GM21526 (cell line): ENCODE results near the gene AGPAT4.

Experiments
- ATAC-seq: cut with Tn5 transposase; IDR thresholded peaks from one replicate; pipeline ENCODE4 v1.9.1; 2021; ENCODE audit warnings: moderate library complexity; ENCODE audit not compliant: unreplicated experiment, low FRiP score

Gene AGPAT4

GRCh38 chr6:161290751-161291150 is 16.9 kb upstream of the AGPAT4 start:
- no peak for ATAC-seq

- no peak for ATAC-seq
Observed at GRCh38 chr6:161284653-161285052, 10.8 kb upstream of the AGPAT4 start.

GRCh38 chr6:161281092-161281491 is 7.2 kb upstream of the AGPAT4 start:
- ATAC-seq: no peak

- no peak for ATAC-seq
Observed at GRCh38 chr6:161279677-161280415, 6.0 kb upstream of the AGPAT4 start.

- no peak for ATAC-seq
Observed at GRCh38 chr6:161276605-161277155, 2.8 kb upstream of the AGPAT4 start.

GRCh38 chr6:161274898-161275297 is 1.0 kb upstream of the AGPAT4 start:
- no peak for ATAC-seq

- no peak for ATAC-seq
Observed at GRCh38 chr6:161274488-161274858, 612 bp upstream of the AGPAT4 start.

GRCh38 chr6:161273274-161273751 is 548 bp downstream of the AGPAT4 start:
- ATAC-seq: no peak

GRCh38 chr6:161272635-161273273 is 1.1 kb downstream of the AGPAT4 start:
- ATAC-seq: no peak

GRCh38 chr6:161271343-161272030 is 2.4 kb downstream of the AGPAT4 start:
- no peak for ATAC-seq

- no peak for ATAC-seq
Observed at GRCh38 chr6:161270116-161270515, 3.7 kb downstream of the AGPAT4 start.

GRCh38 chr6:161269310-161269709 is 4.6 kb downstream of the AGPAT4 start:
- no peak for ATAC-seq

GRCh38 chr6:161268531-161269210 is 5.2 kb downstream of the AGPAT4 start:
- no peak for ATAC-seq

- ATAC-seq: no peak
Observed at GRCh38 chr6:161266513-161267230, 7.2 kb downstream of the AGPAT4 start.

- no peak for ATAC-seq
Observed at GRCh38 chr6:161265975-161266374, 7.9 kb downstream of the AGPAT4 start.

GRCh38 chr6:161265554-161265953 is 8.3 kb downstream of the AGPAT4 start:
- ATAC-seq: no peak

- no peak for ATAC-seq
Observed at GRCh38 chr6:161264181-161264580, 9.7 kb downstream of the AGPAT4 start.

GRCh38 chr6:161261816-161262215 is 12.0 kb downstream of the AGPAT4 start:
- ATAC-seq: no peak

GRCh38 chr6:161261325-161261724 is 12.5 kb downstream of the AGPAT4 start:
- ATAC-seq: no peak

- no peak for ATAC-seq
Observed at GRCh38 chr6:161259302-161259701, 14.6 kb downstream of the AGPAT4 start.
